Thyroid gland (tissue), 4 donors: ENCODE data around the gene SMARCD2.

Experiments
- CTCF ChIP-seq, 6 experiments: fragments of 200-600 bp in 3 of 6; fragments of 450-650 bp in 3 of 6; sonication (generic) in 3 of 6; IDR thresholded peaks; one replicate each; pipeline ENCODE4 v1.5.1; 2016 to 2019; ENCODE audit warnings: antibody characterized with exemption in 6 of 6, mild to moderate bottlenecking in 2 of 6, inconsistent platforms in 1 of 6, moderate library complexity in 1 of 6
- POLR2A ChIP-seq, 2 donors: fragments of 450-650 bp; IDR thresholded peaks; one replicate each; pipeline ENCODE4 v1.6.1; 2017; ENCODE audit warnings: antibody characterized with exemption in 2 of 2, mild to moderate bottlenecking in 2 of 2, moderate library complexity in 1 of 2

GRCh38 chr17:63854709-63855108 is 12.2 kb upstream of the SMARCD2 start:
- TF ChIP-seq CTCF (IDR thresholded peaks at IDR 0.05) (no peak), POLR2A (IDR thresholded peaks at IDR 0.05) (no peak)
